ENCODE results near the gene ERICH4.
"Not testable (repeated sequence)": the region's sequence is repeated elsewhere in the genome, so short reads cannot be mapped to it uniquely, and the experiment has no call there.

ERICH4 gene

GRCh38 chr19:41442473-41443355, at the start of gene ERICH4:
ERICH4 (plus strand) TSS chr19:41443156; CDS start chr19:41443170, 14 bp downstream.
- no peak for DNase-seq

DNA sequence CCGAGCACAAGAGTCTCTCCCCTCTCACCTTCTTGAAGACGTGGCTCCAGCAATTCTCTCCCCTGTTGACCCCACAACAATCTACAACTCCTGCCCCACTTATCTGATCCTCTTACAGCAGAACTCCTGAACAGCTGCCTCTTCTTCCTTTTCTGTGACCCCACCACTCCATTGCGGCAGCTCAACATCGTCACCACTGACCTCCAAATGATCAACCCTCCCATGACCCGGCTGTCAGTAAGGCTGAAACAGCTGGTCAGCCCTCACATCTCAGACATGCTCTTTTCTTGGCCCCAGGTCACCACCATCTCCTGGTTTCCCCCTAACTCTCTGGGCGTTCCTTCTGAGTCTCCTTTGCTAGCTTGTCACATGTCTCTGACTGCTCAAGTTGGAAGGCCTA, 47.6 kb upstream of the ERICH4 start:
- no peak for DNase-seq

- peak; percentile 99 for DNase-seq
Observed at GRCh38 chr19:41397086-41398049, 45.6 kb upstream of the ERICH4 start, which contains the start of the genes BCKDHA and EXOSC5. BCKDHA (plus strand) TSS chr19:41397818; CDS start chr19:41397828, 10 bp downstream. EXOSC5 (minus strand) TSS chr19:41397359; CDS start chr19:41397328, 31 bp downstream.

GRCh38 chr19:41398050-41398418, 44.9 kb upstream of the ERICH4 start:
- DNase-seq: no peak

DNA sequence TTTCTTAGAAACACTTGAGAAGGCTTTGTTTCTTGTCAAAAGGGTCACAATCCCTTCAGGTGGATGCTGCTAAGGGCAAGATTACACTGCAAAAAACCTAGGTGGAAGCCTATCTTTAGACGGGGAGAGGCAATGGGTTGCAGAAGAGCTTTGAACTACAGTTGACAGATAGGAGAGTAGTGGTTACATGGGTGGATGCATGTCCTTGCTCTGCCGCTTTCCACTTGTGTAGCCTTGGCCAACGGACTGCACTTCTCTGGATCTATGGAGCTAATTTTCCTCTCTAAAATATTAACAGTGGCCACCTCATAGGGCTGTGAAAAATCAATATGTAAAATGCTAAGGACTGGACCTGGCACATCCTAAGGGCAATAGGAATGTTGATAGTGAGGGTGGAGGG, 44.4 kb upstream of the ERICH4 start:
- no peak for DNase-seq

DNA sequence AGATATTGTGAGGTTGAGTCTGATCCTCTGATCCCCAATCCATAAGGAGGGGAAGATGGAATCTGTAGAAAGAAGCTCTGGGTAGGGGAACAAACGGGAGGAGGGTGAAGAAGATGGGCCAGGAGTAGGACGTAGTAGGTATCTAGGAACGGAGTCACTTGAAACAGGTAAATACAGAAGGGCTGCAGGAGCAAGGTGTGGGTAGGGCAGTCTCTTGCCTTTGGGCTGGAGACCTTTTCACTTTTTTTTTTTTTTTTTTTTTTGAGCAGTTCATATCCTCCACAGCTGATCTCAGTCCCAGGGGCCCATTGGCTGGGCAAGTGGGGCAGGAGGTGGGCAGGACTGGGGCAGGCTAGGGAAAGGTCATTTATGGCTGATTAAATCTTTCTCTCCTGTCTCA, 43.9 kb upstream of the ERICH4 start:
- no peak for DNase-seq

- DNase-seq: no peak
Observed at GRCh38 chr19:41399525-41399924, 43.4 kb upstream of the ERICH4 start.

GRCh38 chr19:41401483-41401882, 41.5 kb upstream of the ERICH4 start:
- DNase-seq: no peak

- no peak for DNase-seq
Observed at GRCh38 chr19:41402010-41402409, 40.9 kb upstream of the ERICH4 start.

GRCh38 chr19:41403181-41403970, 39.6 kb upstream of the ERICH4 start:
- no peak for DNase-seq

- no peak for DNase-seq
Observed at GRCh38 chr19:41405776-41406175, 37.2 kb upstream of the ERICH4 start.

GRCh38 chr19:41407271-41407670, 35.7 kb upstream of the ERICH4 start:
- no peak for DNase-seq

GRCh38 chr19:41408256-41408655, 34.7 kb upstream of the ERICH4 start:
- DNase-seq: no peak

- not testable (repeated sequence) for DNase-seq
Observed at GRCh38 chr19:41408846-41409245, 34.1 kb upstream of the ERICH4 start.

- DNase-seq: no peak
Observed at GRCh38 chr19:41409288-41409687, 33.7 kb upstream of the ERICH4 start.

DNA sequence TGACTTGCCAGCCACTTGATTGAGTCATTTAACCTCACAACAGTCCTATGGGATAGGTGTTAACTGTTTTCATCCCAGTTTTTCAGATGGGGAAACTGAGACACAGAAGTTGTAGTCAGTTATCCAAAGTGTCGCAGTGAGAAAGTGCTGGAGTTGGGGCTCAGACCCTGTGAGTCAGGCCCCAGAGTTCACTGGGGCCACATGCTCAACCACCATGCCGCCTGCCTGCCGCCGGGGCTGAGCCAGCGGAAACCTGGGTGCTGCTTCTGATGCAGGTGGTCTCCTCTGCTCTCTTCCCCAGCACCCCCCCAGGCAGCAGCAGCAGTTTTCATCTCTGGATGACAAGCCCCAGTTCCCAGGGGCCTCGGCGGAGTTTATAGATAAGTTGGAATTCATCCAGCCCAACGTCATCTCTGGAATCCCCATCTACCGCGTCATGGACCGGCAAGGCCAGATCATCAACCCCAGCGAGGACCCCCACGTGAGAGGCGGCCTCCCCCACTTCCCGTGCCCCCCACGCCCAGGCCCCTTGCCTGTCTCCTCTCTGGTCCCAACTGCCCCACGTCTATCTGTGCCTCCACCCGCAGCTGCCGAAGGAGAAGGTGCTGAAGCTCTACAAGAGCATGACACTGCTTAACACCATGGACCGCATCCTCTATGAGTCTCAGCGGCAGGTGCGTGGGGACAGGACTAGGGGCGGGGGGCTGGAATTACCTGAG, 32.5 kb upstream of the ERICH4 start:
- DNase-seq: no peak

- no peak for DNase-seq
Observed at GRCh38 chr19:41411100-41411967, 31.6 kb upstream of the ERICH4 start.

DNA sequence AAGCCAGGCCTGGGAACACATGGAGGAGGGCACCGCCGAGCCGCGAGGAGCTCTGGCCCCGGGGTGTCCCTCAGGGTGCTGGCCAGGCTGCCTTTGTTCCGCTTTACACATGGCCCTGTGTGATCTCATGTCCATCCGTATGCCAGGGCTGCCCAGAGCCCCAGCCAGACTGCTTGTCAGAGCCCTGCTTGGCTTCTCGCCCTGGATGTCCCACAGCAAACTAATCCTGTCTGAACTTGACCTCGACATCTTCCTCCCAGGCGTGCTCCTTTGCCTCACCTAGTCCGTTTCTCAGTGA, 31.0 kb upstream of the ERICH4 start:
- DNase-seq: no peak

- no peak for DNase-seq
Observed at GRCh38 chr19:41412953-41413352, 30.0 kb upstream of the ERICH4 start.

- DNase-seq: no peak
Observed at GRCh38 chr19:41413947-41414346, 29.0 kb upstream of the ERICH4 start.

DNA sequence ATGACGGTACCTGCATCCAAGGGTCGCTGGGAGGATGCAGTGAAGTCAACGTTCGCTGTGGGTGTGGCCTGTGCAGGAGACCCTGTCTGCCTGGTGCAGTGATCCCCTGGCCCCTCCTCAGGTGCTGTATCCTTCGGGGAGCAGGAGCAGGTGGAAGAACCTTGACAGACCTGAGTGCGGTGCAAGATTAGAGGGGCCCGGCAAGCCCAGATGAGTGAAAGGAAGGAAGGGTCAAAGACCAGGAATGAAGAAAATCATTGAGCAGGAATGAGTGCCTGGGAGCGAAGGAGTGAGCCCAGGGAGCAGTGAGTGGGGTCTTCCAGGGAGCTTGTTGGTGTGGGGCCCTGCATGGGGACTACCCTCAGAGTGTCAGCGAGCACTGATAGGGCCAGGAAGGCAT, 28.5 kb upstream of the ERICH4 start:
- DNase-seq: no peak

Measured in NCI-H524 treated with DMSO at 0.1 percent for 48 hours (cell line).